Head of caudate nucleus (tissue), 42 donors: ENCODE data around the gene DUSP5.

Source experiments
- DNase-seq, 42 donors: peaks; one replicate each; pipeline versions ENCODE4 v3.0.0 to v3.0.0-alpha.2; 2020 to 2021; ENCODE audit warnings: mixed read lengths in 7 of 42
- intact Hi-C: fragments of 100-400 bp; cut with DNase I; formaldehyde crosslinking; loops from one replicate; pipeline ENCODE4 v1.15.0; 2022

Gene DUSP5

GRCh38 chr10:110496553-110497437 is 912 bp upstream of the DUSP5 start:
- DNase-seq: peak in 3 of 42 donors; percentile 10 to 65 (median 35)
- intact Hi-C loops: loop anchor here (5.0 kb wide), 1 partner anchor 134 kb away; no protein-coding TSS in a partner anchor

- peak in 35 of 42 donors; percentile 7 to 68 (median 45) for DNase-seq
- intact Hi-C loops: loop anchor here (5.0 kb wide), 1 partner anchor 136 kb away; no protein-coding TSS in a partner anchor
Observed at GRCh38 chr10:110498087-110498981, 627 bp downstream of the DUSP5 start.

- intact Hi-C loops: loop anchor here (5.0 kb wide), 1 partner anchor 137 kb away; no protein-coding TSS in a partner anchor
- DNase-seq: peak in 30 of 42 donors; percentile 10 to 74 (median 44)
Observed at GRCh38 chr10:110498982-110499795, 1.5 kb downstream of the DUSP5 start.

- intact Hi-C loops: loop anchor here (5.0 kb wide), 1 partner anchor 138 kb away; no protein-coding TSS in a partner anchor
- DNase-seq: no peak
Observed at GRCh38 chr10:110499796-110500514, 2.2 kb downstream of the DUSP5 start.

- intact Hi-C loops: no loop called here
- DNase-seq: no peak
Observed at GRCh38 chr10:110500515-110500905, 2.8 kb downstream of the DUSP5 start.

GRCh38 chr10:110501142-110501937 is 3.6 kb downstream of the DUSP5 start:
- intact Hi-C loops: no loop called here
- peak in 41 of 42 donors; percentile 24 to 87 (median 63) for DNase-seq

GRCh38 chr10:110502072-110502845 is 4.6 kb downstream of the DUSP5 start:
- intact Hi-C loops: no loop called here
- DNase-seq: no peak

- DNase-seq: peak in 24 of 42 donors; percentile 9 to 82 (median 52)
- intact Hi-C loops: no loop called here
Observed at GRCh38 chr10:110502851-110503301, 5.2 kb downstream of the DUSP5 start.

GRCh38 chr10:110503528-110504110 is 5.9 kb downstream of the DUSP5 start:
- DNase-seq: no peak
- intact Hi-C loops: no loop called here

GRCh38 chr10:110504111-110504735 is 6.5 kb downstream of the DUSP5 start:
- intact Hi-C loops: no loop called here
- DNase-seq: peak in 10 of 42 donors; percentile 24 to 54 (median 32)

- intact Hi-C loops: no loop called here
- no peak for DNase-seq
Observed at GRCh38 chr10:110505130-110505770, 7.5 kb downstream of the DUSP5 start.

GRCh38 chr10:110506448-110506847 is 8.7 kb downstream of the DUSP5 start:
- intact Hi-C loops: no loop called here
- no peak for DNase-seq

- intact Hi-C loops: no loop called here
- DNase-seq: peak in 4 of 42 donors; percentile 9 to 54 (median 26)
Observed at GRCh38 chr10:110507346-110507745, 9.6 kb downstream of the DUSP5 start.

GRCh38 chr10:110508159-110508788 is 10.6 kb downstream of the DUSP5 start:
- intact Hi-C loops: no loop called here
- no peak for DNase-seq
